Measurements from ENCODE around the gene DNAJC1.

DNA sequence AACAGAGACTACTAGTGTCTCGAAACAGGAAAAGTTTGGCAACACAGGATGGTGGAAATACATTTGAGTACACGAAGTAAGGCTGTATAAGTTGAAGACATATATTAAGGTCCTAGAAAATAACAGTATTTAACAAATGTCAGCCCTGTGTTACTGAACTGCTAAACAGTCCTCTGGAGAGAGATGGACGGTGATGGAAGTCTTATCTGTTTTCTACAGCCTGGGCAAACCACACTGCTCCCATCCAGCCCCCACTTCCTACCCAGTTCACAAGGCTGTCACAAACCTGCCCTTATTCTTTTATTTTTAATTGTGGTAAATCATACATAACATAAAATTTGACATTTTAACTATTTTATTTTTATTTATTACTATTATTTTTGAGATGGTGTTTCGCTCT lies 179.1 kb downstream of the DNAJC1 start:
- TF ChIP-seq POLR2A (IDR thresholded peaks at IDR 0.05; ENCODE audit: low read length) (no peak), EP300 (IDR thresholded peaks at IDR 0.05) (no peak)
- TF ChIP-seq, protein P1, sequence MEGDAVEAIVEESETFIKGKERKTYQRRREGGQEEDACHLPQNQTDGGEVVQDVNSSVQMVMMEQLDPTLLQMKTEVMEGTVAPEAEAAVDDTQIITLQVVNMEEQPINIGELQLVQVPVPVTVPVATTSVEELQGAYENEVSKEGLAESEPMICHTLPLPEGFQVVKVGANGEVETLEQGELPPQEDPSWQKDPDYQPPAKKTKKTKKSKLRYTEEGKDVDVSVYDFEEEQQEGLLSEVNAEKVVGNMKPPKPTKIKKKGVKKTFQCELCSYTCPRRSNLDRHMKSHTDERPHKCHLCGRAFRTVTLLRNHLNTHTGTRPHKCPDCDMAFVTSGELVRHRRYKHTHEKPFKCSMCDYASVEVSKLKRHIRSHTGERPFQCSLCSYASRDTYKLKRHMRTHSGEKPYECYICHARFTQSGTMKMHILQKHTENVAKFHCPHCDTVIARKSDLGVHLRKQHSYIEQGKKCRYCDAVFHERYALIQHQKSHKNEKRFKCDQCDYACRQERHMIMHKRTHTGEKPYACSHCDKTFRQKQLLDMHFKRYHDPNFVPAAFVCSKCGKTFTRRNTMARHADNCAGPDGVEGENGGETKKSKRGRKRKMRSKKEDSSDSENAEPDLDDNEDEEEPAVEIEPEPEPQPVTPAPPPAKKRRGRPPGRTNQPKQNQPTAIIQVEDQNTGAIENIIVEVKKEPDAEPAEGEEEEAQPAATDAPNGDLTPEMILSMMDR (IDR thresholded peaks at IDR 0.05): no peak
